Endothelial cell (in vitro differentiated cells): ENCODE results near the gene ECPAS. TPM values are rescaled to one million over a fixed set of nuclear protein-coding genes. Genes with fewer than 3 reads are reported as not detected.

ENCODE experiments used
- DNase-seq: peaks from one replicate; pipeline ENCODE4 v3.0.0; 2021; ENCODE audit warnings: low spot score
- H3K27ac Mint-ChIP-seq: one replicate; pipeline ENCODE4 v1.8.0; 2021; ENCODE audit warnings: mixed read lengths, inconsistent platforms; ENCODE audit not compliant: unreplicated experiment
- H3K27me3 Mint-ChIP-seq: one replicate; pipeline ENCODE4 v1.8.0; 2021; ENCODE audit warnings: mild to moderate bottlenecking, moderate library complexity, mixed read lengths, inconsistent platforms; ENCODE audit not compliant: unreplicated experiment
- H3K36me3 Mint-ChIP-seq: one replicate; pipeline ENCODE4 v1.8.0; 2021; ENCODE audit warnings: mild to moderate bottlenecking, low read depth, mixed read lengths, inconsistent platforms; ENCODE audit not compliant: unreplicated experiment
- H3K4me1 Mint-ChIP-seq: one replicate; pipeline ENCODE4 v1.8.0; 2021; ENCODE audit warnings: mild to moderate bottlenecking, mixed read lengths, inconsistent platforms; ENCODE audit not compliant: unreplicated experiment
- H3K4me3 Mint-ChIP-seq: one replicate; pipeline ENCODE4 v1.8.0; 2021; ENCODE audit warnings: mild to moderate bottlenecking, mixed read lengths, inconsistent platforms; ENCODE audit not compliant: unreplicated experiment
- H3K9me3 Mint-ChIP-seq: one replicate; pipeline ENCODE4 v1.8.0; 2021; ENCODE audit warnings: mixed read lengths, inconsistent platforms; ENCODE audit not compliant: unreplicated experiment
- CTCF ChIP-seq: fragments of 200-600 bp; sonication (generic); IDR thresholded peaks from one replicate; pipeline ENCODE4 v1.5.0; 2021; ENCODE audit warnings: antibody characterized with exemption; ENCODE audit not compliant: unreplicated experiment
- total RNA-seq: library from RNA; stranded (reverse); fragmentation: NEBNext Ultra II Directional; extraction: Animal tissue kit (Norgen Biotek cat#: 25700); gene quantifications from one replicate; pipeline ENCODE4 v1.2.1, GENCODE V29; 2021; ENCODE audit not compliant: unreplicated experiment

The ECPAS gene
- total RNA-seq, 1 donor from 2014 or later = 111 TPM

GRCh38 chr9:111362526-111362925 is 121.7 kb downstream of the ECPAS start:
- Mint-ChIP-seq H3K36me3 (peaks cover 23% of the 10 kb centered on the region), H3K4me3 (no peak overlapping the region), H3K4me1 (no peaks in the 10 kb centered on the region), H3K9me3 (no peaks in the 10 kb centered on the region), H3K27me3 (peaks cover 3% of the 10 kb centered on the region), H3K27ac (no peak overlapping the region)
- no peak for DNase-seq
- no peak for TF ChIP-seq CTCF

GRCh38 chr9:111360881-111361280 is 123.3 kb downstream of the ECPAS start:
- Mint-ChIP-seq H3K4me3 (no peak overlapping the region), H3K27me3 (peaks cover 3% of the 10 kb centered on the region), H3K36me3 (peaks cover 19% of the 10 kb centered on the region), H3K9me3 (no peaks in the 10 kb centered on the region), H3K27ac (no peak overlapping the region), H3K4me1 (no peaks in the 10 kb centered on the region)
- no peak for TF ChIP-seq CTCF
- DNase-seq = no peak

- H3K27ac Mint-ChIP-seq = no peak overlapping the region
- no peak for TF ChIP-seq CTCF
- peaks cover 5% of the 10 kb centered on the region for H3K4me1 Mint-ChIP-seq
- H3K9me3 Mint-ChIP-seq = no peaks in the 10 kb centered on the region
- no peak overlapping the region for H3K4me3 Mint-ChIP-seq
- no peak for DNase-seq
- no peaks in the 10 kb centered on the region for H3K27me3 Mint-ChIP-seq
- no peaks in the 10 kb centered on the region for H3K36me3 Mint-ChIP-seq
Observed at GRCh38 chr9:111356481-111357244, 127.5 kb downstream of the ECPAS start.

GRCh38 chr9:111352545-111352944 is 131.6 kb downstream of the ECPAS start:
- no peak for TF ChIP-seq CTCF
- Mint-ChIP-seq H3K36me3 (no peaks in the 10 kb centered on the region), H3K27ac (no peak overlapping the region), H3K4me1 (peaks cover 11% of the 10 kb centered on the region), H3K9me3 (no peaks in the 10 kb centered on the region), H3K27me3 (no peaks in the 10 kb centered on the region), H3K4me3 (no peak overlapping the region)
- no peak for DNase-seq

GRCh38 chr9:111350556-111350955 is 133.6 kb downstream of the ECPAS start:
- no peak for TF ChIP-seq CTCF
- Mint-ChIP-seq H3K4me1 (peaks cover 11% of the 10 kb centered on the region), H3K9me3 (no peaks in the 10 kb centered on the region)

More at GRCh38 chr9:111350556-111350955, 133.6 kb downstream of the ECPAS start:
- no peaks in the 10 kb centered on the region for H3K36me3 Mint-ChIP-seq
- DNase-seq = no peak
- H3K4me3 Mint-ChIP-seq = no peak overlapping the region
- H3K27me3 Mint-ChIP-seq = no peaks in the 10 kb centered on the region
- no peak overlapping the region for H3K27ac Mint-ChIP-seq
